Gastrocnemius medialis (tissue), 4 donors: ENCODE results near the gene ARHGAP32. TPM values are rescaled to one million over a fixed set of nuclear protein-coding genes. Genes with fewer than 3 reads are reported as not detected.

Source experiments
- ATAC-seq, 2 donors: fragments of 150-250 bp; one replicate each; pipeline ENCODE4 v1.9.1; 2016
- DNase-seq, 2 donors: peaks; one replicate each; pipeline ENCODE4 v3.0.0-alpha.2; 2019
- H3K27ac ChIP-seq, 4 donors: fragments of 200-600 bp; sonication (generic); 1 replicate in 1 of 4; 2 replicates in 3 of 4; pipeline ENCODE4 v1.5.1; 2016 to 2018; ENCODE audit warnings: mild to moderate bottlenecking in 2 of 4, moderate library complexity in 1 of 4
- H3K27me3 ChIP-seq, 3 donors: fragments of 200-600 bp; sonication (generic) in 2 of 3; 1 replicate in 1 of 3; 2 replicates in 2 of 3; pipeline versions ENCODE4 v1.5.1 to v1.6.0; 2016 to 2019; ENCODE audit warnings: mild to moderate bottlenecking in 1 of 3, moderate library complexity in 1 of 3
- H3K36me3 ChIP-seq, 2 donors: fragments of 200-600 bp; sonication (generic) in 1 of 2; one replicate each; pipeline ENCODE4 v1.5.1; 2017 to 2018
- H3K4me1 ChIP-seq, 2 donors: fragments of 200-600 bp; sonication (generic) in 1 of 2; one replicate each; pipeline ENCODE4 v1.5.1; 2016 to 2017; ENCODE audit warnings: mild to moderate bottlenecking in 2 of 2
- H3K4me3 ChIP-seq, 4 donors: fragments of 200-600 bp; sonication (generic) in 3 of 4; 1 replicate in 1 of 4; 2 replicates in 3 of 4; pipeline ENCODE4 v1.5.1; 2016 to 2019; ENCODE audit warnings: mild to moderate bottlenecking in 2 of 4
- H3K9me3 ChIP-seq, 3 donors: fragments of 200-600 bp; sonication (generic) in 2 of 3; 1 replicate in 1 of 3; 2 replicates in 2 of 3; pipeline ENCODE4 v1.5.1; 2016 to 2019
- POLR2A ChIP-seq, 2 donors: fragments of 450-650 bp; IDR thresholded peaks; one replicate each; pipeline ENCODE4 v1.6.1; 2017; ENCODE audit warnings: antibody characterized with exemption in 2 of 2, mild to moderate bottlenecking in 2 of 2, moderate library complexity in 2 of 2
- in situ Hi-C, 4 donors: fragments of 200-750 bp; cut with MboI; loops; one replicate each; pipeline versions ENCODE4 v1.15.0 to v1.8.0; 2017; ENCODE audit warnings: low sequenced_read_pairs in 4 of 4
- intact Hi-C: fragments of 100-400 bp; cut with DNase I; formaldehyde crosslinking; loops from one replicate; pipeline ENCODE4 v1.15.1; 2023; ENCODE audit warnings: low total_unique reads
- total RNA-seq, 4 donors: library from RNA; depleted of rRNA; stranded (reverse); fragments of >200 nt; gene quantifications; one replicate each; pipeline versions ENCODE4 v1.1.0 to v1.2.3, GENCODE V29; 2016
- TF ChIP-seq, protein P1 (sequence below), 5 experiments: fragments of 450-650 bp in 3 of 5; fragments of 200-600 bp in 2 of 5; sonication (generic) in 2 of 5; IDR thresholded peaks in 4 of 5; conservative IDR thresholded peaks in 1 of 5; 1 replicate in 4 of 5; 2 replicates in 1 of 5; pipeline ENCODE4 v1.5.1; 2016 to 2019; ENCODE audit warnings: antibody characterized with exemption in 5 of 5, mild to moderate bottlenecking in 3 of 5, moderate library complexity in 3 of 5

The ARHGAP32 gene
- total RNA-seq, 4 donors from 2014 or later = 5.6 to 17.0 (median 7.8) TPM

DNA sequence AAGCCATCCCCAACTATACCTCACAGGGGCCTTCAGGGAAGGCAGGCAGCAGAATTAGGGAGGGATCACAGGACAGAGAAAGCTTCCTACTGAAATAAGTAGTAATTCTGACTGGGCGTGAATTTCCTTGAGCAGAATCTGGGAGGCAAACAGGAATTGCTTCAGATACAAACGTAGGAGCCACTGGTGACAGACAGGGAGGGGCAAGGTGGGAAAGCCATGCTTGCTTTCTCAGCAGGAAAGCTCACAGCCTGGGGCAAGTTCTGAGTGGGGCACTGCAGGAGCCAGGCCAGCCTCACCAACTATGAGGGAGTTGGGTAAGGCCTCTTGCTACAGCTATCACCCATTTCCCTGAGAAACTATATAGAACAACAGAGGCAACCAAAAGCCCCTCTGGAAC is 43.6 kb downstream of the ARHGAP32 start:
- Histone ChIP-seq H3K9me3 (peaks cover 0 to 4% (median 0%) of the 10 kb centered on the region in 3 donors), H3K27me3 (no peaks in the 10 kb centered on the region), H3K36me3 (no peaks in the 10 kb centered on the region), H3K27ac (no peak overlapping the region), H3K4me1 (no peaks in the 10 kb centered on the region), H3K4me3 (no peak overlapping the region)
- no peak for TF ChIP-seq POLR2A (IDR thresholded peaks at IDR 0.05)
- TF ChIP-seq, protein P1, sequence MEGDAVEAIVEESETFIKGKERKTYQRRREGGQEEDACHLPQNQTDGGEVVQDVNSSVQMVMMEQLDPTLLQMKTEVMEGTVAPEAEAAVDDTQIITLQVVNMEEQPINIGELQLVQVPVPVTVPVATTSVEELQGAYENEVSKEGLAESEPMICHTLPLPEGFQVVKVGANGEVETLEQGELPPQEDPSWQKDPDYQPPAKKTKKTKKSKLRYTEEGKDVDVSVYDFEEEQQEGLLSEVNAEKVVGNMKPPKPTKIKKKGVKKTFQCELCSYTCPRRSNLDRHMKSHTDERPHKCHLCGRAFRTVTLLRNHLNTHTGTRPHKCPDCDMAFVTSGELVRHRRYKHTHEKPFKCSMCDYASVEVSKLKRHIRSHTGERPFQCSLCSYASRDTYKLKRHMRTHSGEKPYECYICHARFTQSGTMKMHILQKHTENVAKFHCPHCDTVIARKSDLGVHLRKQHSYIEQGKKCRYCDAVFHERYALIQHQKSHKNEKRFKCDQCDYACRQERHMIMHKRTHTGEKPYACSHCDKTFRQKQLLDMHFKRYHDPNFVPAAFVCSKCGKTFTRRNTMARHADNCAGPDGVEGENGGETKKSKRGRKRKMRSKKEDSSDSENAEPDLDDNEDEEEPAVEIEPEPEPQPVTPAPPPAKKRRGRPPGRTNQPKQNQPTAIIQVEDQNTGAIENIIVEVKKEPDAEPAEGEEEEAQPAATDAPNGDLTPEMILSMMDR (IDR thresholded peaks at IDR 0.05 in 4 of 5, conservative IDR thresholded peaks at IDR 0.05 in 1 of 5) = no peak
- in situ Hi-C loops (loop anchor here in 1 of 4 donors (25.0 kb wide), 1 partner anchor 111 kb away; no protein-coding TSS in a partner anchor), intact Hi-C loops (no loop called here)
- no peak for ATAC-seq
- DNase-seq = no peak

DNA sequence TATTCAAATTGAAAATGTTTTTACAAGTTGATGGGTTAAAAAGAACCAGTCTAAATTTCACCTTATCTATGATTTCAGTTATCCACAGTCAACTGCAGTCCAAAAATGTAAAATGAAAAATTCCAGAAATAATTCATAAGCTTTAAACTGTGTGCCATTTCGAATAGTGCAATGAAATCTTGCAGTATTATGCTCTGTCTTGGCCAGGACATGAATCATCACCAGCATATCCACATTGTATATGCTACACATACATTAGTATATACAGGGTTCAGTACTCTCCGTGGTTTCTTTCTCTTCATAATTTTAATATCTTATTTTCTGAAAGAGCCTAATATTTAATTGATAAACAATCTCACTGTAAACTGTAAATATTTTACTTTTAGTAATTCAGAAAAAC is 45.9 kb downstream of the ARHGAP32 start:
- DNase-seq = no peak
- Histone ChIP-seq H3K4me1 (peaks cover 0 to 4% of the 10 kb centered on the region in 2 donors), H3K4me3 (no peak overlapping the region), H3K36me3 (no peaks in the 10 kb centered on the region), H3K27ac (no peak overlapping the region), H3K9me3 (no peaks in the 10 kb centered on the region), H3K27me3 (no peaks in the 10 kb centered on the region)
- in situ Hi-C loops = loop anchor here in 1 of 4 donors (25.0 kb wide), 1 partner anchor 109 kb away; no protein-coding TSS in a partner anchor
- no peak for ATAC-seq
- intact Hi-C loops = no loop called here
- no peak for TF ChIP-seq POLR2A (IDR thresholded peaks at IDR 0.05)
- TF ChIP-seq, protein P1 (IDR thresholded peaks at IDR 0.05 in 4 of 5, conservative IDR thresholded peaks at IDR 0.05 in 1 of 5) = no peak

DNA sequence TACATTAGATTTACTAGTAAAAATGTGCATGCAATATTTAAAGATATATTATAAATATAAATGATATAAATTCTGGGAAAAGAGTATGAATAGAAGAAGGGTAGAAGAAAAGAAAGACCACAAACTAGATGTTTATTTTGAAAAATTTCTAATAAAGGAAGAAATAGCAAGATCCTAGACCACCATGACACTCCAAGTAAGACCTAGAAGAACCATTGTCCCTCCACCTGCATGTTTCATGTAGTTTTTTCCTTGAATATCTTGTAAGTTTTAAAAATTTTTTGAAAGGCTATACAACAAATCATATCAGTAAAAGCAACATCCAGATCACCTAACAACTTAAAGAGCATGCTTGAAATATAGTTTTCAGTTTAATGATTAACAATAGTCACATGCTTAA is 46.8 kb downstream of the ARHGAP32 start:
- no peaks in the 10 kb centered on the region for H3K36me3 ChIP-seq
- H3K4me3 ChIP-seq = no peak overlapping the region
- peaks cover 0 to 4% of the 10 kb centered on the region in 2 donors for H3K4me1 ChIP-seq
- DNase-seq (no peak), ATAC-seq (no peak)
- in situ Hi-C loops = loop anchor here in 1 of 4 donors (25.0 kb wide), 1 partner anchor 108 kb away; no protein-coding TSS in a partner anchor
- H3K27ac ChIP-seq = no peak overlapping the region
- no peaks in the 10 kb centered on the region for H3K27me3 ChIP-seq
- no peak for TF ChIP-seq POLR2A (IDR thresholded peaks at IDR 0.05)
- TF ChIP-seq, protein P1 (IDR thresholded peaks at IDR 0.05 in 4 of 5, conservative IDR thresholded peaks at IDR 0.05 in 1 of 5) = no peak
- intact Hi-C loops = no loop called here
- H3K9me3 ChIP-seq = no peaks in the 10 kb centered on the region

DNA sequence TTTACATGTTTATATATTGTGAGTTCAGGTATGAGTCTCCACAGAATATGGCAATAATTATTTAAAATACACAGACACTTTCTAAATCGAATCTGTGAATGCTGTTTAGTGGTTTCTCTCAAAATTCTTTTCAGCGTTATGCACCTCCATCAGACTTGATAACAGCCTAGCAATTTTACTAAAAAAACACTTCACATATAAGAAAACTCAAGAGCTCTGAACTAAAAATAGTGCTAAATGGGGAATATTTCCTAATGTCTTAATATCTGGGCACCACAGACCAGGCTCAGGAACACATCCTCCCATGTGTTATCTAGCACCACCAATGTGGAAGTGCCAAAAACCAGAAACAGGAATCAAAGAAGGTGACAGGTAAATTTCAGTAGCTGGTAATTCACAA is 47.9 kb downstream of the ARHGAP32 start:
- in situ Hi-C loops (loop anchor here in 1 of 4 donors (25.0 kb wide), 1 partner anchor 107 kb away; no protein-coding TSS in a partner anchor), intact Hi-C loops (no loop called here)
- H3K4me1 ChIP-seq = peaks cover 0 to 4% of the 10 kb centered on the region in 2 donors
- no peak overlapping the region for H3K27ac ChIP-seq
- H3K36me3 ChIP-seq = no peaks in the 10 kb centered on the region
- no peak for TF ChIP-seq POLR2A (IDR thresholded peaks at IDR 0.05)
- TF ChIP-seq, protein P1 (IDR thresholded peaks at IDR 0.05 in 4 of 5, conservative IDR thresholded peaks at IDR 0.05 in 1 of 5) = no peak
- H3K9me3 ChIP-seq = no peaks in the 10 kb centered on the region
- ATAC-seq (no peak), DNase-seq (no peak)
- H3K27me3 ChIP-seq = no peaks in the 10 kb centered on the region
- H3K4me3 ChIP-seq = no peak overlapping the region
